HG02571 (cell line): ENCODE data around the gene MCTP2.

ENCODE experiments used
- ATAC-seq: cut with Tn5 transposase; IDR thresholded peaks from one replicate; pipeline ENCODE4 v1.9.1; 2021; ENCODE audit warnings: mild to moderate bottlenecking, moderate library complexity; ENCODE audit not compliant: unreplicated experiment

MCTP2 gene

GRCh38 chr15:94293411-94294402 lies 62.3 kb downstream of the MCTP2 start:
- no peak for ATAC-seq

GRCh38 chr15:94294556-94294955 lies 63.2 kb downstream of the MCTP2 start:
- ATAC-seq = no peak

- no peak for ATAC-seq
These were observed 63.9 kb downstream of the MCTP2 start for GRCh38 chr15:94295275-94295674.

- ATAC-seq = no peak
These were observed 65.4 kb downstream of the MCTP2 start for GRCh38 chr15:94296717-94297116.

GRCh38 chr15:94297558-94297957 lies 66.2 kb downstream of the MCTP2 start:
- ATAC-seq = peak; percentile 52

- ATAC-seq = no peak
These were observed 67.0 kb downstream of the MCTP2 start for GRCh38 chr15:94298364-94298763.

- no peak for ATAC-seq
These were observed 69.3 kb downstream of the MCTP2 start for GRCh38 chr15:94300612-94301011.

- ATAC-seq = no peak
These were observed 73.8 kb downstream of the MCTP2 start for GRCh38 chr15:94305133-94305532.

GRCh38 chr15:94306700-94307650 lies 75.6 kb downstream of the MCTP2 start:
- ATAC-seq = peak; percentile 74

GRCh38 chr15:94312946-94313345 lies 81.6 kb downstream of the MCTP2 start:
- ATAC-seq = no peak

- no peak for ATAC-seq
These were observed 83.3 kb downstream of the MCTP2 start for GRCh38 chr15:94314639-94315038.

GRCh38 chr15:94317211-94317610 lies 85.8 kb downstream of the MCTP2 start:
- no peak for ATAC-seq

GRCh38 chr15:94322141-94322540 lies 90.8 kb downstream of the MCTP2 start:
- no peak for ATAC-seq

- no peak for ATAC-seq
These were observed 91.7 kb downstream of the MCTP2 start for GRCh38 chr15:94323076-94323475.

- peak; percentile 82 for ATAC-seq
These were observed 92.9 kb downstream of the MCTP2 start for GRCh38 chr15:94324117-94324826.

- no peak for ATAC-seq
These were observed 93.7 kb downstream of the MCTP2 start for GRCh38 chr15:94324835-94325767.

GRCh38 chr15:94327356-94327936 lies 96.1 kb downstream of the MCTP2 start:
- ATAC-seq = no peak

GRCh38 chr15:94331731-94332130 lies 100.4 kb downstream of the MCTP2 start:
- no peak for ATAC-seq

GRCh38 chr15:94335616-94336015 lies 104.3 kb downstream of the MCTP2 start:
- ATAC-seq = no peak
